ENCODE results near the gene GATAD2B.

GATAD2B gene

DNA sequence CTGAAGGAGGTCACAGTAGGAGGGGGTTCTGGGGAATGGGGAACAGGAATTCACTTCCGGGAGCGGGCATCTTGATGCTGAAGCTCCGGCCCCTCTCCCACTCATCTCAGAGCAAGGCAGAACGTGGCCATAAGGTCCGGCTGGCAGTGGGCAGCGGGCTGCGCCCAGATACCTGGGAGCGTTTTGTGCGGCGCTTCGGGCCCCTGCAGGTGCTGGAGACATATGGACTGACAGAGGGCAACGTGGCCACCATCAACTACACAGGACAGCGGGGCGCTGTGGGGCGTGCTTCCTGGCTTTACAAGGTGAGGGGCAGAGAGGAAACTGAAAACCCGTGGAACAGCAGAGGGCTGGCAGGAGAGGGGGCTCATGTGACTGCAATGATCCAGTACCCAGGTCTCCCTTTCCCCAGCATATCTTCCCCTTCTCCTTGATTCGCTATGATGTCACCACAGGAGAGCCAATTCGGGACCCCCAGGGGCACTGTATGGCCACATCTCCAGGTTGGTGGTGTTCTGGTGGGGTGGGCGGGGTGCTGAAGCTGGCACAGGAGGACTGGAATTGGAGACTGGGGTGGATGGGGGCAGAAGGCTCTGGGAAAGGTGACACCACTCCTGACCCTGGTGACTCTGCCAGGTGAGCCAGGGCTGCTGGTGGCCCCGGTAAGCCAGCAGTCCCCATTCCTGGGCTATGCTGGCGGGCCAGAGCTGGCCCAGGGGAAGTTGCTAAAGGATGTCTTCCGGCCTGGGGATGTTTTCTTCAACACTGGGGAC is 144.5 kb downstream of the GATAD2B start:
- ChIA-PET POLR2A (ENCODE audit: low non-redundant PET) (no interaction called here), CTCF (no interaction called here)
- no peak for DNase-seq (ENCODE audit: low spot score)
- H3K27ac ChIP-seq: peak overlapping the region; percentile 26
- TF ChIP-seq, protein P1, sequence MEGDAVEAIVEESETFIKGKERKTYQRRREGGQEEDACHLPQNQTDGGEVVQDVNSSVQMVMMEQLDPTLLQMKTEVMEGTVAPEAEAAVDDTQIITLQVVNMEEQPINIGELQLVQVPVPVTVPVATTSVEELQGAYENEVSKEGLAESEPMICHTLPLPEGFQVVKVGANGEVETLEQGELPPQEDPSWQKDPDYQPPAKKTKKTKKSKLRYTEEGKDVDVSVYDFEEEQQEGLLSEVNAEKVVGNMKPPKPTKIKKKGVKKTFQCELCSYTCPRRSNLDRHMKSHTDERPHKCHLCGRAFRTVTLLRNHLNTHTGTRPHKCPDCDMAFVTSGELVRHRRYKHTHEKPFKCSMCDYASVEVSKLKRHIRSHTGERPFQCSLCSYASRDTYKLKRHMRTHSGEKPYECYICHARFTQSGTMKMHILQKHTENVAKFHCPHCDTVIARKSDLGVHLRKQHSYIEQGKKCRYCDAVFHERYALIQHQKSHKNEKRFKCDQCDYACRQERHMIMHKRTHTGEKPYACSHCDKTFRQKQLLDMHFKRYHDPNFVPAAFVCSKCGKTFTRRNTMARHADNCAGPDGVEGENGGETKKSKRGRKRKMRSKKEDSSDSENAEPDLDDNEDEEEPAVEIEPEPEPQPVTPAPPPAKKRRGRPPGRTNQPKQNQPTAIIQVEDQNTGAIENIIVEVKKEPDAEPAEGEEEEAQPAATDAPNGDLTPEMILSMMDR (conservative IDR thresholded peaks at IDR 0.05; ENCODE audit: low read depth): no peak

DNA sequence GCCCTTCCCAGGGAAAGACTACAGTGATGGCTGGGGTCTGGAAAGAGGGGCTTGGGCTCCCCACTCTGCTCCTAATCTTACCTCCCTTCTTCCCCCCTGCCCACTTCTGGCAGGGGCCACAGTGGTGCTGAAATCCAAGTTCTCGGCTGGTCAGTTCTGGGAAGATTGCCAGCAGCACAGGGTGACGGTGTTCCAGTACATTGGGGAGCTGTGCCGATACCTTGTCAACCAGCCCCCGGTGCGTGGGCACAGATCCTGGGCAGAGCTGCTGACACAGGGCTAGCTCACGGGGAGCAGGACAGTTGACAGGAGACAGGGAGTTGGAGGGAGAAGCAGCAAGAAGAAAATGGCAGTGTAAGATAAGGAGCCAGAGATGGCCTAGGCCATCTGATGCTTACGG is 145.1 kb downstream of the GATAD2B start:
- ChIA-PET POLR2A (ENCODE audit: low non-redundant PET) (no interaction called here), CTCF (interaction anchor here (0.6 to 0.7 kb wide), 2 partner anchors 166 to 277 kb away, joined by 3 read pairs; no protein-coding TSS in a partner anchor)
- H3K27ac ChIP-seq: peak overlapping the region; percentile 26
- DNase-seq (ENCODE audit: low spot score): no peak
- TF ChIP-seq, protein P1 (conservative IDR thresholded peaks at IDR 0.05; ENCODE audit: low read depth): no peak

DNA sequence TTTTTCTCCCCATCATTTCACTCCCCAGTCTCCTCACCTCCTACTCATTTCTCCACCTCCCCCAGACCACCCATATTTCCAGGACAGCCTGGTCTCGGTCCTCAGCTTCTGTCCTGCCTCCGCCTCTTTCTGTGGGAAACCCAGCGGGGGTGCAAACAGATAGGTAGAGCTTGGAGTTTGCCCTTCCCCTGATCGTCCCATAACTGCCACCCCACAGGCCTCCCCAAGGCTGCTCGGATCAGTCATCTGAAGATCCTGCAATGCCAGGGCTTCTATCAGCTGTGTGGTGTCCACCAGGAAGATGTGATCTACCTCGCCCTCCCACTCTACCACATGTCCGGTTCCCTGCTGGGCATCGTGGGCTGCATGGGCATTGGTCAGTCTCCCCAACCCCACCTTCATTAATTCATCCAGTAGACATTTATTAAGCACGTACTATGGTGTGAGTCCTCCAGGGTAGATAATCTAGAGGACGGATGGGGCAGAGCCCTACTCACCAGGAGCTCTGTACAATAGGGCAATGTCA is 145.9 kb downstream of the GATAD2B start:
- CTCF ChIA-PET: interaction anchor here (0.6 to 1.2 kb wide), 4 partner anchors 99 to 276 kb away, joined by 3 to 6 read pairs (median 4); partner anchors contain the start of gene DENND4B
- TF ChIP-seq, protein P1 (conservative IDR thresholded peaks at IDR 0.05; ENCODE audit: low read depth): no peak
- no peak for DNase-seq (ENCODE audit: low spot score)
- POLR2A ChIA-PET (ENCODE audit: low non-redundant PET): no interaction called here
- peak overlapping the region; percentile 96; the same call in 1 of the 2 replicates for H3K27ac ChIP-seq

DNA sequence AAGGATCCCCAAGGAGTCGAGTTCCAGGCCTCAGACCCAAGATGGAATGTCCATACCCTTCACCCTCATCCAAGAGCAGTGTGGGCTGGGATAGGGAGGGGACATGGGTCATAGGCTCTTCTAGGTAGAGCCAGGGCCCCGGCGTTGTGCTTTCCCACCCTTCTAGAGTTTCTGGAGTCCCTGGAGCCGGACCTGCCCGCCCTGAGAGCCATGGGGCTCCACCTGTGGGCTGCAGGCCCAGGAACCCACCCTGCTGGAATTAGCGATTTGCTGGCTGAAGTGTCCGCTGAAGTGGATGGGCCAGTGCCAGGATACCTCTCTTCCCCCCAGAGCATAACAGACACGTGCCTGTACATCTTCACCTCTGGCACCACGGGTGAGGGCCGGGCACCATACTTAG is 146.4 kb downstream of the GATAD2B start:
- peak overlapping the region; percentile 96 for H3K27ac ChIP-seq
- DNase-seq (ENCODE audit: low spot score): no peak
- ChIA-PET CTCF (interaction anchor here (1.2 kb wide), 1 partner anchor 99 kb away, joined by 5 read pairs; no protein-coding TSS in a partner anchor), POLR2A (ENCODE audit: low non-redundant PET) (no interaction called here)
- TF ChIP-seq, protein P1 (conservative IDR thresholded peaks at IDR 0.05; ENCODE audit: low read depth): no peak

DNA sequence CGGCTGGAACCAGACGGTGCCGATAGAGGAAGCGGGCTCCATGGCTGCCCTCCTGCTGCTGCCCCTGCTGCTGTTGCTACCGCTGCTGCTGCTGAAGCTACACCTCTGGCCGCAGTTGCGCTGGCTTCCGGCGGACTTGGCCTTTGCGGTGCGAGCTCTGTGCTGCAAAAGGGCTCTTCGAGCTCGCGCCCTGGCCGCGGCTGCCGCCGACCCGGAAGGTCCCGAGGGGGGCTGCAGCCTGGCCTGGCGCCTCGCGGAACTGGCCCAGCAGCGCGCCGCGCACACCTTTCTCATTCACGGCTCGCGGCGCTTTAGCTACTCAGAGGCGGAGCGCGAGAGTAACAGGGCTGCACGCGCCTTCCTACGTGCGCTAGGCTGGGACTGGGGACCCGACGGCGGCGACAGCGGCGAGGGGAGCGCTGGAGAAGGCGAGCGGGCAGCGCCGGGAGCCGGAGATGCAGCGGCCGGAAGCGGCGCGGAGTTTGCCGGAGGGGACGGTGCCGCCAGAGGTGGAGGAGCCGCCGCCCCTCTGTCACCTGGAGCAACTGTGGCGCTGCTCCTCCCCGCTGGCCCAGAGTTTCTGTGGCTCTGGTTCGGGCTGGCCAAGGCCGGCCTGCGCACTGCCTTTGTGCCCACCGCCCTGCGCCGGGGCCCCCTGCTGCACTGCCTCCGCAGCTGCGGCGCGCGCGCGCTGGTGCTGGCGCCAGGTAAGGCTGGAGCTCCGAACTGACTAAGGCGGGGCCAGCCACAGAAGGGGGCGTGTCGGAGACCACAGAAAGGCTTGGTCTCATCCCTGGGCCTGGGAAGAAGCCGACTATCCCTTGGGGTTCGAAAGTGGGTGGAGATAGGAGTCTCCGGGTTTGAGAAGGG is 147.1 kb downstream of the GATAD2B start:
- POLR2A ChIA-PET (ENCODE audit: low non-redundant PET): no interaction called here
- TF ChIP-seq, protein P1 (conservative IDR thresholded peaks at IDR 0.05; ENCODE audit: low read depth): no peak
- peak; percentile 67 for DNase-seq (ENCODE audit: low spot score)
- peak overlapping the region; percentile 96 for H3K27ac ChIP-seq
- CTCF ChIA-PET: interaction anchor here (0.6 to 1.2 kb wide), 2 partner anchors 32 to 98 kb away, joined by 3 to 5 read pairs; no protein-coding TSS in a partner anchor

All from RWPE1 (cell line).